Effector memory CD4-positive, alpha-beta T cell (primary cell): ENCODE data around the gene GALNT11.

Experiments
- DNase-seq, 3 donors: peaks; one replicate each; pipeline ENCODE4 v3.0.0-alpha.2; 2020
- H3K27ac ChIP-seq: 2 replicates; pipeline ENCODE4 v1.7.0; 2013; ENCODE audit warnings: mild to moderate bottlenecking, low read length, moderate library complexity; ENCODE audit not compliant: insufficient read depth, poor library complexity, severe bottlenecking
- H3K27me3 ChIP-seq: replicated peaks from 2 replicates; pipeline ENCODE4 v1.7.0; 2013; ENCODE audit warnings: mild to moderate bottlenecking, low read length; ENCODE audit not compliant: insufficient read depth, control insufficient read depth, poor library complexity, severe bottlenecking
- H3K36me3 ChIP-seq: 2 replicates; pipeline ENCODE4 v1.7.0; 2013; ENCODE audit warnings: mild to moderate bottlenecking, low read length, moderate library complexity; ENCODE audit not compliant: control insufficient read depth, insufficient read depth
- H3K4me1 ChIP-seq: 2 replicates; pipeline ENCODE4 v1.7.0; 2013; ENCODE audit warnings: low read length, mild to moderate bottlenecking; ENCODE audit not compliant: control insufficient read depth, insufficient read depth, poor library complexity, severe bottlenecking
- H3K4me3 ChIP-seq: 2 replicates; pipeline ENCODE4 v1.7.0; 2013; ENCODE audit warnings: low read length, low read depth, mild to moderate bottlenecking; ENCODE audit not compliant: insufficient read depth, poor library complexity, severe bottlenecking
- H3K9me3 ChIP-seq: 2 replicates; pipeline ENCODE4 v1.7.0; 2013; ENCODE audit warnings: mild to moderate bottlenecking, low read length, moderate library complexity; ENCODE audit not compliant: control insufficient read depth

GALNT11 gene

DNA sequence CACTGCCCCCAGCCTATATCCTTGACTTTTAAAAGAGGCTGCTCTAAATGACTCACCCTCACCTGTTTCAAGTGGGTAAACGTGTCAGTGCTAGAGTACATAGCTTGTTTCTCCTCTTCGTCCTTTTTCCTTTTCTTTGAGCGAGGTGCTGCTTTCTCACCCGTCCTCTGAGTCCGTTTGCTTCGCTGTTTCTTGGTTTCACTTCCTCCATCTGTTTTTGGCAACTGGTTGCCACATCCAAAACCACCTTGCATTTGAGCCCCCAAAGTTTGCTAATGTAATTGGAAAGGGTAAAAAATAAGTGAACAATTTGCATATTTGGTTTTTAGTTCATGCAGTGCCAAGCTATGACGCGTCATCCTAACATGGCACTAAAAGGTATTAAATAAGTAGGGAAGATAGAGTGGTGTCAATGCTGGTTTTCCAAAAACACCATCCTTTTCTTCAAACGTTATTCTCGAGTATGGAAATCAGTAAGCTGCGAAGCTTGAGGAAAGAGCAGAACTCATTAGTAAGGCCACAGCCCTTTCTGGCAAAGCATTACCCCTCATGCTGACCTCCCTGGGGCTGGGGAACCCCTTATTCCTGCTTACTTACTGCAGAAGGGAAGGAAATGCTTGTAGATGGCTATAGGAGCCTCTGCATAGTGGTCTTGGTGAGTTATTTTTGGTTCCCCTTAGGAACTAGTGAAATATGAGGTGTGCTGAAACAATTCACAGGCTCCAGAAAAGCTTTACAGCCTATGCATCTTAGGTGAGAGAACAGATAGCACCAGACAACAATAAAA is 133.5 kb downstream of the GALNT11 start:
- no peaks in the 10 kb centered on the region for H3K9me3 ChIP-seq
- H3K4me1 ChIP-seq: no peaks in the 10 kb centered on the region
- no peak overlapping the region for H3K27ac ChIP-seq
- H3K36me3 ChIP-seq: peaks cover 43% of the 10 kb centered on the region
- H3K27me3 ChIP-seq: no peaks in the 10 kb centered on the region
- no peak overlapping the region for H3K4me3 ChIP-seq
- no peak for DNase-seq

- Histone ChIP-seq H3K9me3 (no peaks in the 10 kb centered on the region), H3K36me3 (peaks cover 32% of the 10 kb centered on the region), H3K27ac (no peak overlapping the region), H3K27me3 (no peaks in the 10 kb centered on the region), H3K4me1 (no peaks in the 10 kb centered on the region), H3K4me3 (no peak overlapping the region)
- no peak for DNase-seq
Measured at GRCh38 chr7:152161171-152161570, 135.7 kb downstream of the GALNT11 start.

GRCh38 chr7:152162287-152162686 is 136.8 kb downstream of the GALNT11 start:
- Histone ChIP-seq H3K27ac (no peak overlapping the region), H3K27me3 (no peaks in the 10 kb centered on the region), H3K4me3 (no peak overlapping the region), H3K36me3 (peaks cover 40% of the 10 kb centered on the region), H3K9me3 (no peaks in the 10 kb centered on the region), H3K4me1 (no peaks in the 10 kb centered on the region)
- DNase-seq: no peak
